Lower leg skin (tissue), 4 donors: ENCODE data around the gene PIEZO2. TPM values are rescaled to one million over a fixed set of nuclear protein-coding genes. Genes with fewer than 3 reads are reported as not detected.

Experiments
- DNase-seq, 2 donors: peaks; one replicate each; pipeline ENCODE4 v3.0.0-alpha.2; 2019; ENCODE audit warnings: low spot score in 2 of 2
- H3K4me3 ChIP-seq: fragments of 200-600 bp; sonication (generic); 2 replicates; pipeline ENCODE4 v1.5.1; 2017; ENCODE audit warnings: mild to moderate bottlenecking, low read depth; ENCODE audit not compliant: poor library complexity, severe bottlenecking
- CTCF ChIP-seq, 3 donors: fragments of 450-650 bp; IDR thresholded peaks; one replicate each; pipeline ENCODE4 v1.5.1; 2016; ENCODE audit warnings: antibody characterized with exemption in 3 of 3, mild to moderate bottlenecking in 3 of 3, moderate library complexity in 2 of 3
- POLR2A ChIP-seq, 2 donors: fragments of 450-650 bp; IDR thresholded peaks; one replicate each; pipeline ENCODE4 v1.6.1; 2016 to 2017; ENCODE audit warnings: antibody characterized with exemption in 2 of 2, mild to moderate bottlenecking in 1 of 2, moderate library complexity in 1 of 2
- WGBS, 2 donors: methylation state at CpG; one replicate each; pipeline ENCODE4 v1.1.5; 2018; 5-methylcytosine and 5-hydroxymethylcytosine counted together
- intact Hi-C: fragments of 100-400 bp; cut with DNase I; formaldehyde crosslinking; loops from one replicate; pipeline ENCODE4 v1.15.0; 2023; ENCODE audit warnings: low total_unique reads
- total RNA-seq, 4 donors: library from RNA; depleted of rRNA; stranded (reverse); fragments of >200 nt; gene quantifications; one replicate each; pipeline ENCODE4 v1.1.0, GENCODE V29; 2016

Gene PIEZO2
- total RNA-seq, 4 donors from 2014 or later, result 0.30 to 1.8 (median 0.64) TPM

DNA sequence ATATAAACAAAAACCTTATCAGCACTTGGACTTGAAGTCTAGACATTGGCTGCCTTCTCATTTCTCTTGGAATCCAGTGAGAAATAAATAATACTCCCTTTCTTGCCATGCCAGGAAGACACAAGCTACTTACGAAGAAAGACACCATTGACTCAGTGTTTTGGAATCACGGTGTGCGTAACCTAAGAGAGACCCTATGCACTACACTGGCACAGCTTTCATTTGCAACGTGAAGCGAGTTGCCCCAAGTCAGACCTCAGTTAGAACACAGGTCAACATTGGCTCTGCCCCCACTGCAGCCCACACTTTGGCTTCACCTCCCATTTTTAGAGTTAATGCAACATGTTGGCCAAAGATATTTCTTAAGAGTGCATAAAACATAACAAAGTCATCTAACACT lies 54.2 kb downstream of the PIEZO2 start:
- no peak for TF ChIP-seq POLR2A (IDR thresholded peaks at IDR 0.05)
- no peak for TF ChIP-seq CTCF (IDR thresholded peaks at IDR 0.05)
- intact Hi-C loops, result no loop called here
- no peak overlapping the region for H3K4me3 ChIP-seq
- no peak for DNase-seq
- 84% methylated on average over 5 of the region's 5 CpGs for WGBS, 2 donors

DNA sequence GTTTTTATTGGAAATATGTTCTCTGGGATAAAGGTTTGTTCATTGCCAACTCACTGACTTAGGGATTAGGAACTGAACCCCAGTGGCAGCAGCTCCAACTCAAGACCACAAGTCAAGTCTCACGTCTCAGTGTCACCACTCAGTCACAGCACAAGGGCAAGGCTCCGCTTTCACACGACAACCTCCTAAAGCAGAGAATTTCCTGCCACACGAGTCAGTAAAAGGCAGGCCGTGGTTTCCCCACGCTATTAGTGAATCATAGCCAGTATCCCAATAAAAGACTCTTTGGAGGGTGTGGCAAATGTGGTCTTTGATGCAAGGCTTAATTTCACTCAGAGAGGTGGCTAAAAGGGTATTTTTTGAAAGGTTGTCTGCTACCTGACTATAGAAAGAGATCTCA lies 57.6 kb downstream of the PIEZO2 start:
- WGBS, 2 donors, result 78 to 84% methylated on average over 6 of the region's 6 CpGs
- TF ChIP-seq POLR2A (IDR thresholded peaks at IDR 0.05) (no peak), CTCF (IDR thresholded peaks at IDR 0.05) (no peak)
- no peak overlapping the region for H3K4me3 ChIP-seq
- DNase-seq, result no peak
- intact Hi-C loops, result no loop called here

DNA sequence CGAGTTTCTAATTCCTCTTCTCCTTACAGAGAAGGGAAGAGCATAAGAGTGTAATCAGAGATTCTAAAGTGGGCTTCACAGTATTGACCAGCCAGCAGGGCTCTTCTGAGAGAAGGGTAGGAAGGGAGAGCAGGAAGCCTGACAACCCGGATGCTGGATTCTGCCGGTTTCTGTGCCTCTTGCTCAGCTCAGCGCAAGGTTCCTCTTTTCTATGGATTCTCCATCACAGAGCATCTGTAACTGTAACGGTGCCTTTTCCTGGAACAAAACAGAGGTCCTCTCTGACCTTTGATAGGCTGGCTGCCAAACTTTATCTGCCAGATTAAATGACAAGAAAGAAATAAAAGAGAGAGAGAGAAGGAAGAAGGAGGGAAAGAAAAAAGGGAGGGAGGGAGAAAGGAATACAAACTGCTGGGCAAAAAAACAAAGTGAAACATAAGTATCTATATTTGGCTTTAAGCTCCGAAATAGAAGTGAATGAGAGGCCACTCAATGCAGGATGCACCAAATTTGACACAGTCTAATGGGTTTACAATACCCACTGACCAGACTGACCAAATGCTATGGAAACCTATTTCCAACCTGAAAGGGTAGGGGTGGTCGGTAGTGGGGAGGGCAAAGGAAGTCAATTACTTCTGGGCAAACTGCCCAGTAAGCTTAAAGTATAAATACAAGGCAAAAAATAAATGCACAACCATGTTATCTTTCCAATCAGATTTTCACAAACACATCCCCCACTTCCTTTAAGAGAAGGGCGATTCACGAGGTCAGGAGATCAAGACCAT lies 59.2 kb downstream of the PIEZO2 start:
- intact Hi-C loops, result no loop called here
- H3K4me3 ChIP-seq, result no peak overlapping the region
- TF ChIP-seq POLR2A (IDR thresholded peaks at IDR 0.05), result no peak
- TF ChIP-seq CTCF (IDR thresholded peaks at IDR 0.05), result no peak
- DNase-seq, result no peak
- 58 to 62% methylated on average over 9 of the region's 9 CpGs for WGBS, 2 donors

DNA sequence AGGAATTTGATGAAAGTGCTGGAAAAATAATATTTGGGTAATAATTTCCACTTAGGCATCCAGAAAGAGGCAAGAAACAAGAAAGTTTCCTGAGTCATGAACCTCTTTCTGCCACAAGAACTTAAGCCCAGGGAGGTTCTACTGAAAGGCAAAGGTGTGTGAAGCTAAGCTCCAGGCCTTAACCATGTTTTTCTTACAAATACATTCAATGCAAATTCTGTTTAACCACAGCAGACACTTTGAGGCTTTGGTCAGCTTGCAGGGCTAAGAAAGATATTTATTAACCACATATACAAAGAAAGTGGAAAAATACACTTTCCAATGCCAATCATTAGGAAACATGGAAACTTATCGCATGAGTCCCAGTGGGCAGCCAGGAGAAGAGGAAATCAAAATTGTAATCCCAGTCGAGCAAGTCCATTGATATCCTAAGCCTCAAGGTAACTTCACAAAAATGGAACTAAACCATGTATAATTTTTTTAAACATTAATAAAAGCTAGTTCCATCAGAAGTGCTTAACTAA lies 68.3 kb downstream of the PIEZO2 start:
- DNase-seq, result no peak
- 79 to 80% methylated on average over 2 of the region's 2 CpGs for WGBS, 2 donors
- intact Hi-C loops, result no loop called here
- no peak overlapping the region for H3K4me3 ChIP-seq
- no peak for TF ChIP-seq POLR2A (IDR thresholded peaks at IDR 0.05)

GRCh38 chr18:11078491-11078890 lies 70.9 kb downstream of the PIEZO2 start:
- no peak for TF ChIP-seq CTCF (IDR thresholded peaks at IDR 0.05)
- no peak for TF ChIP-seq POLR2A (IDR thresholded peaks at IDR 0.05)

GRCh38 chr18:11077548-11078187 lies 71.7 kb downstream of the PIEZO2 start:
- no peak for DNase-seq
- intact Hi-C loops, result no loop called here
- 56 to 87% methylated on average over 5 of the region's 5 CpGs for WGBS, 2 donors
- H3K4me3 ChIP-seq, result no peak overlapping the region
- TF ChIP-seq POLR2A (IDR thresholded peaks at IDR 0.05), result no peak
- TF ChIP-seq CTCF (IDR thresholded peaks at IDR 0.05), result no peak

More at GRCh38 chr18:11078491-11078890, 70.9 kb downstream of the PIEZO2 start:
- no peak overlapping the region for H3K4me3 ChIP-seq
- DNase-seq, result no peak
- intact Hi-C loops, result no loop called here
- 74 to 80% methylated on average over 4 of the region's 4 CpGs for WGBS, 2 donors
